Stimulated activated CD8-positive, alpha-beta memory T cell treated with anti-CD3 and anti-CD28 coated beads, Interleukin-7, amount 100 ng/mL, for 1 hour (primary cell): ENCODE results near the gene TBX4.

Experiments used
- DNase-seq, 2 donors: peaks; one replicate each; pipeline ENCODE4 v3.0.0-alpha.2; 2020; ENCODE audit warnings: low read depth in 2 of 2

Gene TBX4

DNA sequence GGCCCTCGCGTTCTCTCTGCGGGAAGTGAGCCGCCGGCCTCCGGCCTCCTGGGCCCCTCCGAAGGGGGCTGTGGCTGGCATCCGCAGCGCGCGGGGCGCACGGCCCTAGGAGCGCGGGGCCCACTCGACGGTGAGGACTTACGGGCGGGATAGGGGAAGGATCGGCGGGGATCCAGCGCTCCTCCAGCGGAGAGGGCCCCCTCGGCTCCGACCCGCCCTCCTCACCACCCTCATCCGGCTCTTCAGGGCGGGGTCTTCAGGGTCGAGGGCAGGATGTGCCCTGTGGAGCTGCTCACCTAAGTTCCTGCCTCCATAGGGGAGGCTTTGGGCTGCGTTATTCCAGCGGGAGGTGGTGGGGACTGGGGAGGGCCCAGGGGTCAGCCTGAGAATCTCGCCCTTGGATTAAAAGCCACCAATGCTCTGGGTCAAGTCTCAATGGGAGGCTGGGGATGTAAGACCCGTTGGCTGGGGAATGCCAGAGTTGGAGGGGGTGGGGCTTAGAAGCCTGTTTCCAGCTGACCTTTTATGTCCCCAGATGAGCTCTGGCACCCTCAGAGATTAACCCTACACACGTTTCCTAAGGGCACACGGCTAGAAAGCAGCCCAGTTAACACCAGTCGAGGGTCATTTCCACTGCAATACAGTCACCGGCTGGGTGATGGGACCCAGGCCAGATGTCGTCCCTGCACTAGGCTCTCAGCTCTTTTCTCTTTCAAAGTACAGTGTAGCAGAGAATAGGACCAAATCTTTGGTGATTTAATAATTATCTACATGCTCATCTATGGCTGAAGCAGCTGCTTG is 39.2 kb upstream of the TBX4 start:
- DNase-seq: no peak

DNA sequence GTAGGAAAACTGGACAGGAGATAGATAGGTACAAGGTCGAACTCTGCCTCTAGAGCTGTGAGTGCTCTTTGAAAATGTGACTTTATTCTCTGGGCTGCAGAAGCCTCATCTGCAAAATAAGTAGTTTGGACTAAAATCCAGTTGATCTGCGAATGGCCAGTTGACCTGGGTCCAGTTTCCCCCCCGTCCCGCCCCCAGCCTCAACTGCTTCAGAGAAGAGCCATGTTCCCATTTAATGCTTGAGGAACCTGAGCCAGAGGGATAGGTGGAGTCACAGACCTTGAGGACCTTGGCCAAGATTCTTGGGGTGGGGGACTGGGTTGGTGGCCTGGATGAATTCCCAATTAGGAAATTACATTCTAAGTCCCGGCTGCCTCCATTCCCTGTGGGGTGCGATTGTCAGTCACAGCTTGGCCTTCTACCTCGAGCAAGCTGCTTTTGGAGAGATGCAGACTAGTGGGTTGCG is 38.5 kb upstream of the TBX4 start:
- no peak for DNase-seq

DNA sequence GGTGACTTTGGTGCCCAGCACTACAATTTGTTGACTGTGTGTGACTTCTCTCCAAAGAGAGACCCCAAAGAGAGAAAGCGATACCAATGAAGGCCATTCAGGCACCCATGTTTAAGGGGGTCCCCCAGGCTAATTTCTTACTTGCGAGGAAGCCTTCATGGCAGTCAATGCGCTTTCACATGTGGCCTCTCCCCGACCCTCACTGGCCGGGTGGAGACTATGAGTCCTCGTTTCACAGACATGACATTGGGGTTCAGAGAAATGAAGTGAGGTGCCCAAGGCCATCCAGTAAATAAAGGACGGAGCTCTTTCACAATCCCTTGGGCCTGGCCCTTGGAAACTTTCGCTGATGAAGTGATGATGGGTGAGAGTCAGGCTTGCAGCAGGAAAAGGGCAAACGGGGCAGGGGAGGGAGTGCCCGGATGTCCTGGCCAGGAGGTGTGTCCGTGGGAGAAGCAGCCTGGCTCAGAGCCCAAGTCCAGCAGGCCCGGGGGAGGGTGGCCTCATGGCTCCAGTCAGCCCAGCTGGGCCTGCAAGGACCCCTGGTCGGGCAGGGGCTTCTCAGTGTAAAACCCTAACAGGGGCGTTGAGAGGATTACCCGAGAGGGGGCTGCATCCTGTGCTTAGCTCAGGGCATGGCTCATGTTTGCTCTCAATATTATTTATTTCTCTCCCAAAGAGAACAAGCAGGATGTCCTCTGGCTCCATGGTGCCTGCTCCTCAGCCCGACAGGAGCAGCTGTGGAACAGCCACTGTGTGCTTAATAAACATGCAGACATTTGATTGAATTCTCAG is 37.9 kb upstream of the TBX4 start:
- DNase-seq: no peak

DNA sequence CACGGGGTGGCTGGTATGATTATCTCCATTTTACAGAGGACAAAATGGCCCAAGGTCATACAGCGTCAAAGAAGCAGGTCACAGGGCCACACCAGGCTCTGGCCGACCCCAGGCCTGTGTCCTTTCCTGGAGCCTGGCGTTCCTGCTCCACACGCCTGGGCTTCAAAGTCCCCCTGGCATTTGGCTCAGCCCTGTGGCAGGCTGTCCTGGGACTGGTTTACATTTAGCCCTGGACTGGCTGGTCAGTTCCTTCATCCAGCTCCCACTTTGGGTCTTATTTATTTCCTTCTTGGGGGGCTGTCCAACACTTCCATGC is 37.3 kb upstream of the TBX4 start:
- no peak for DNase-seq

DNA sequence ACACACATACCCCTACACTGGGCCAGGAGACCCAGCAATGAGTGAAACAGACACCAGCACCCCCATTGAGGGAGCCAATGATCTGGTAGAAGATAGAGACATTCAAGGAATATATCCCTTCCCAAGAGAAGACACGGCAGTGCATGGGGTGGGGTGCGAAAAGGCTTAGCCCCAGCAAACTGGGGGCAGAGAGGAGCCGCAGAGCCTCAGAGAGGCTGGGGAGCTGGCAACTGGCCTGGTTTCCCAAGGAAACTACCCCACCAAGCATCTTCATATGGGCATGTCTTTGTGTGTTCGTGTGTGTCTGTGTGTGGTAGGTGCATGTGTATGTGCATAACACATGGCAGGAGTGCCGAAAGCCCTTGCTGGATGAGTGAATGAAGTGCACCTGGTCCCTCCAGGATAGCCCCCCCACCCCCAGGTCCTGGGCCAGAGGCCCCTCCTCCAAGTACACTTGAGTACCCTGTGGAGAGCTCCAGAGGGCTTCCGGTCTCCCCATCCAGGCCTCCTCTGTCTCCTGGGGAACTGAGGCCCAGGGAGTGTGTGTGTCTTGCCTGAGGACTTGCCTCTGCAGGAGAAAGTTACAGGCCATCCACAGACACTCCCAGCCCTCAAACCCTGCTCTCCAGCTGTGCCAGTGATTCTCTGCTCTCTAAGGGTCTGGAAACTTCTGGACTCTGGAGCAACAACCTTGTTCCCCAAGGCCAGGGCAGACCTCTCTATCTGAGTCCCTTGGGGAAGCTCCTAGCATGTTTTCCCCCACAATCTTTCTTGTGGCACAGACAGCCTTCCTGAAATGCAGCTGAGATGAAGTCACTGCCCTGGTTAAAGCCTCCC is 36.6 kb upstream of the TBX4 start:
- no peak for DNase-seq

DNA sequence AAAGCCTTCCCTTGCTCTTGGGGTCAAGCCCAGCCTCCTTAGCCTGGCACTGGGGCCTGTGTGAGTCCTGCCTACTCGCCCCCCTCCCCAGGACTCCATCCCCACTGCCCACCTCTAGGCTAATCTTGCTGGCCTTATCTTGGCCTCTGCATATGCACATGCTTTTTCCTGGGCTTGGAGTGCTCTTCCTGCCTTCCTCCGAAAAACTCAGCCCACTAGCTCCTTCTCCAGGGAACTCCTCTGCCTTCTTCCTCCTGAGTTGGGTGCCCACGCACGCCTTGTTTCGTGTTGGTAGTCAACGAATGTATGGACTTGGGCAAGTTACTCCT is 36.0 kb upstream of the TBX4 start:
- DNase-seq: no peak

DNA sequence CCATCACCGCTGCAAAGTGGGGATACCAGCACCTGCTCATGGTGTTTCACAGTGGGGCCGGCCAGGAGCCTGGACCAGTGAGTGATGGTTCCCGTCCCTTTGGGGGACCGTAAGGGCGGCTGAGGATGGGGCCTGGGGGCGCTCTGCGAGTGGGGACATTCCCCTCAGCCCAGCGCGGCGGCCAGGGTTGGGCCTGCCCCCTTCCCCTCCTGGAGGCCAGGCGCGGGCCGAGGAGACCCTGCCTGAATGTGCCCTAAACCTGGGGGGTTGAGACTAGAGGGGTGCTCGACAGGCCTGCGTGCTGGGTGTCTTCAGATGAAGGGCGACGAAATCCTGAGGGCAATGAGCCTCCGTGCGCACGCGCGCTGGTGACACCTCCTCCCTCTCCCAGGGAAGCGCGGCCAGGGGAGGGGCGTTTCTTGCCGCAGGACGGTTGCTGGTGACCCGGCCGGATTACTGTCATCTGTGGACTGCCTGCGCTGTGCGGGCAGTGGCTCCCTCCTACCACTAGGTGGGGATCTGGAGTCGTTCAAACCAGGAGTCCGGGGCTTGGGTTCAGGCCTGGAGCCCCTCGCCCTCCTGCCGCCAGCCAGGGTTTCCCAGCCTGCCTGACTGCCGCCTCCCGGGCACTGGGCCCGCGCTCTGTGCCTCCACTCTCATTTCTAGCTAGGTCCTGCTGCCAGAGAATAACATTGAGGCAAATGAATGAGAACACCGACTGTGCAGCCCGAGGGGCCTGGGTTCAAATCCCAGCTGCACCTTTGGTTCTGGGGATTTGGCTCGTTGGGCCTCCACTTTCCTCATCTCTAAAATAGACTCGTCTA is 35.5 kb upstream of the TBX4 start:
- DNase-seq: no peak

DNA sequence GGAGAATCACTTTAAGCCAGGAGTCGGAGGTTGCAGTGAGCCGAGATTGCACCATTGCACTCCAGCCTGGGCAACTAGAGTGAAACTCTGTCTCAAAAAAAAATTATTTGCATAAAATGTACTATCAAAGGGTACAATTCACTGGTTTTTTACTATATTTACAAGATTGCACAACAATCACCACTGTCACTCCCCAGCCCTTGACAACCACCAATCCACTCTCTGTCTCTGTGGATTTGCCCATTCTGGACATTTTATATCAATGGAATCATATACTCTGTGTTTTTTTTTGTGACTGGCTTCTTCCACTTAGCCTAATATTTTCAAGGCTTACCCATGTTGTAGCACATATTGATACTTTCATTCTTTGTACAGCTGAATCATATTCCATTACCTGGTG is 33.8 kb upstream of the TBX4 start:
- DNase-seq: no peak

DNA sequence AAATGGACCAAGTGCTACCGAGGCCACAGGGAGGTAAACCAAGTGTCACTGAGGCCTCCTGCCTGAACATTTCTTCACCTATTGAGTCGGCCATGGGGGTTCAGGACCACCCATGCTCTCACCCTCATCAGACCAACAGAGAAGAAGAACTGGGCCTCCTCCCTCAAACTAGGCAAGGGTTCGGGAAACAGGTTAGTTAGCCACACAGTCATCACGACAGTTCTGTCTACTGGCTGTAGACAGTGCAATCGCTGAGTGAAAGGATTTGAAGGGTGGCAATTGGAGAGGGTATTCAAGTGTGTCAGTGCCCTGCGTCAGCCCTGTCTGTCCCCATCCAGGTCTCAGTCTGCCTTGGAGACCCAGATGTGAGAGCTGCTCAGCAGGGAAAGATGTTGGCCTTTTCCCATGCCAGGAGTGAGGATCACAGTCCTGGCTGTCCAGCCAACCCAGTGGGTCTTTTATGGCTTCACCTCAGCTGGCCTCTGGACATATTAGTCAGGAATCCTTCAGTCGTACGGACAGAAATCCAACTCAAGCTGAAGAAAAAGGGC is 32.7 kb upstream of the TBX4 start:
- DNase-seq: no peak

DNA sequence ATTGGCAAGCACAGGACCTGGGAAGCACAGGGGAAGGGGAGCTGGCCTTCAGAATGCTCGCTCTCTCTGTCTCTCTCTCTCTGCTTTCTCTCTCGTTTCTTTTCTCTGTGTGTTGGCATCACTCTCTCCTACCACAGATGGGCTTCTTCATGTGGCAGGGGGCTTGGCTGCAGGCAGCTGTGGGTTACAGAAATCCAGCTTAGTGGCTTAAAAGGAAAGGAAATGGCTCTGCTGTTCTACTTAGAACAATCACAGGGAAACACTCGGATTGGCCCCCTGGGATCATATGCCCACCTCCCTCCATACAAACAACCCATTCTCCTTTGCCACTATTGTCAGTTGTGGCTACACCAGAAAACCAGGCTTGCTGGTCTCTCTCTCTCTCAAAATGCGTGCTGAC is 32.2 kb upstream of the TBX4 start:
- DNase-seq: no peak

DNA sequence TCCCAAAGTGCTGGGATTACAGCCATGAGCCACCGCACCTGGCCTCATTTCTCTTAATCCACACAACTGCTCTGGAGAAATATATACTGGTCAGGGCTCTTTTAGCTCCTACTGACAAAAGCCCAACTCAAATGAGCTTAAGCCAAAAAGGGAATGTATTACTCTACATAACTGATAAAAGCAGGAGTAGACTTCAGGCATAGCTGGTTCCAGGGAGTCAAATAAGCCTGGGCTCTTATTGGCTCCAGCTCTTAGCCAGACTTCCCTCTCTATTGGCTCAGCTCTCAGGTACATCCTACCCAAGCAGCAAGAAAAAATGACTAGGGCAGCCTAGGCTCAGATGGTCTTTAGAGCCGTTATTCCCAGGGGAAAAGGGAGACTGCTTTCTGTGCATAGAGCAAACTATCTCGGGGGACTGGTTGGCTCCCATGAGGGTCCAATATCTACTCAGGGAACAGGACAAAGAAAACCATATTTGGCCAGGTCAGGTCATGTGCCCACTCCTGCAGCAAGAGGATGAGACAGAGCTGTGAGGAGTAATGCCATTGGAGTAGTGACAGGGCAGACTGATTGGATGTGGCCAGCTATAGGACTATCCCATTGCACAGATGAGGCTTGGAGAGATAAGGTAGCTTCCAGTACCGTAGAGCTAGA is 31.4 kb upstream of the TBX4 start:
- no peak for DNase-seq

DNA sequence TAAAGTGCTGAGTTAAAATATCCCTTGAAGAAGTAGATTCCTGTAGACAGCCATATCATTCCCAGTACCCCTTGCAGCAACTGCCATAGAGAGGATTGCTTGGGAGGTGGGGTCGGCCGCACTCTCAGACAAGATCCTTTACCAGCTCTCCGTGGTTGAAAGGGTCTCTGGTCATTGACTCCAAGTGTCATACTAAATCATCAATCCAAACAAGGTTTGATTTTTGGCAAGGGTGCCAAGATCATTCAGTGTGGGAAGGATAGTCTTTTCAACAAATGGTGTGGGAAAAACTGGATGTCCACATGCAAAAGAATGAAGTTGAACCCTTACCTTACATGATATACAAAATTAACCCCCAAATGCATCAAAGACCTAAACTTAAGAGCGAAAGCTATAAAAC is 30.8 kb upstream of the TBX4 start:
- DNase-seq: no peak

DNA sequence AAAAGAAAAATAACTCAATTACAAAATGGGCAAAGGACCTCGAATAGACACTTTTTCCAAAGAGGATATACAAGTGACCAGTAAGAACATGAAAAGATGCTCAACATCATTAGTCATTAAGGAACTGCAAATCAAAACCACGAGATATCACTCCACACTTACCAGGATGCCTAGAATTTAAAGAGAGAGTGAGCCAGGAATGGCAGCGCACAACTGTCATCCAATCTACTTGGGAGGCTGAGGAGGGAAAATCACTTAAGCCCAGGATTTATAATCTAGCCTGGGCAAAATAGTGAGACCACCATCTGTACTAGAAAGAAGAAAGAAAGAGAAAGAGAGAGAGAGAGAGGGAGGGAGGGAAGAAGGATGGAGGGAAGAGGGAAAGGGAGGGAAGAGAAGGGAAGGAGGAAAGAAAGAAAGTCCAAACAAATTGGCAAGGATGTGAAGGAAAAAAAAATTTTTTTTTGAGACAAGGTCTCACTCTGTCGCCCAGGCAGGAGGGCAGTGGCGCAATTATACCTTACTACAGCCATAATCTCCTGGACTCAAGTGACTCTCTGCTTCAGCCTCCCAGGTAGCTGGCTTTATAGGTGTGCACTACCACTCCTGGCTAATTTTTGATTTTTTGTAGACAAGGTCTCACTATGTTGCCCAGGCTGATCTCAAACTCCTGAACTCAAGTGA is 30.0 kb upstream of the TBX4 start:
- DNase-seq: no peak

DNA sequence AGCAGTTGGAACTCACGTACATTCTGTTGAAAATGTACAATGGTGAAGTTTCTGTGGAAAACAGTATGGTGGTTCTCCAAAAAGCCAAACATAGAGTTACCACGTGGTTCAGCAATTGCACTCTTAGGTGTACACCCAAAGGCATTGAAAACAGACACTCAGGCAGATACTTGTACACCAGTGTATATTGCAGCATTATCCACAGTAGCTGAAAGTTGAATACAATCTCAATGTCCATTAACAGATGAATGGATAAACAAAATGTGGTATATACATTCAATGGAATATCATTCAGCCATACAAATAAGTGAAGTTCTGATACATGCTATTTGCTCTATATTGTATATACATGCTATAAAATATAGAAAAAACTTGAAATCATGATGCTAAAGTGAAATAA is 29.4 kb upstream of the TBX4 start:
- DNase-seq: no peak

DNA sequence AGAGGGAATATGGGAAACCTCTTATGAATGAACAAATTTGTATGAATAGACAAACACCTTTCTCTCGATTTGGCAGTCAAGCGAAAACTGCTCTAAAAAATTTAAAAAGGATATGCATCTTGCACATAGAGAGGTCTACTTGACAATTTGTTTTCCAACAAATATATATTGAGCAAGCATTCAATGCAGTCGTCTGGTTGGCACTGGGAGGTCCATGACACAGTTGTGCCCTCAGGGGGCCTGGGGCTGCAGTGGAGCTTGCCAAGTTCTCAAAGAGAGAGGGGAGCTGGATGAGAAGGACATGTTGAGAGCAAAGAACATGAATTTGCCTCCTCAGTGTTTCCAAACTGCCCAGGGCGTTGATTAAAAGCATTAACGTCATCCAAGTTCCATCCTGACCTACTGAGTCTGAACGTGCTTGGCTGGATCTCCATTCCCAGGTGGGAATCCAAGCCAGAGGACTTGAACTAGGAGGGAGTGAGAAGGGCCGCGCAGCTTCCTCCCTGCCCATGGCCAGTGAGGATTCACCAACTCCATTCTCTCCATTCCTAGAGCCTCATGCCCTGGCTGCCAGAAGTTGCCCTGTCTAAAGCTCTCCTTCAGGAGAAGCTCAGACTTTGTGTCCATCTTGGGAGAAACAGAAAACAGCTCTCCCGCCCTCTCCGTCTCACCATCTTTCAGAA is 28.1 kb upstream of the TBX4 start:
- DNase-seq: no peak

DNA sequence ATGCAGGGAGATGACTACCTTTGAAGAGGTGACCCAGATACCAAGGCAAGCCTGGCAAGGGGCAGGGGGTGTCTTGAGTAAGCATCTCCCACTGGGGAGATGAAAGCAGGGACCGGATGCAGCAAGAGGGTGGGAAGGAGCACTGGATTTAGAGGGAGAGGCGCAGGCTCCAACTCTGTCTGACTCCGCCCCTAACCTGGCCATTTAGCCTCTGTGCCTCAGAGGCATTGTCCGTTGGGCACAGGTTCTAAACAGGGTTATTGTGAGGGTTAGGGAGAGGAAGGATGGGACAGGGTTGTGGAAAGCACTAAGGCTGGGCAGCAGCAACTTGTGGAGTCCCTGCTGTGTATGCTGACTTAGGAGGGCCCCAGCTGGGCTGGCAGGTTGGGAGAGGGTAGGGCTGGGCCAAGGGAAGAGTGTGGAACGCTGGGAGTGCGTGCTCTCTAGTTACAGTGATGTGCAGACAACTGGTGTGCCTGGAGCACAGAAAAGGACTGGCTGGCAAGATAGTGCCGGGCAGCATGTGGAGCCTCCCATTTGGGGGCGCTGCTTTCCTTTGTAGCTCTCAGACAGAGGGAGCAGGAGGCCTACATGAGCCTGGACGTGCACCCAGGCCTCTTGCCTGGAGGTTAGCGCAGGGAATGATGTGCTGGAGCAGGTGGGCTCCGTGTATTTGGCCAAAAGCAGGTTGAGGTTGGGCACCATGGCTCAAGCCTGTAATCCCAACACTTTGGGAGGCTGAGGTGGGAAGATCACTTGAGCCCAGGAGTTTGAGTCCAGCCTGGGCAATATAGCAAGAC is 26.3 kb upstream of the TBX4 start:
- no peak for DNase-seq

DNA sequence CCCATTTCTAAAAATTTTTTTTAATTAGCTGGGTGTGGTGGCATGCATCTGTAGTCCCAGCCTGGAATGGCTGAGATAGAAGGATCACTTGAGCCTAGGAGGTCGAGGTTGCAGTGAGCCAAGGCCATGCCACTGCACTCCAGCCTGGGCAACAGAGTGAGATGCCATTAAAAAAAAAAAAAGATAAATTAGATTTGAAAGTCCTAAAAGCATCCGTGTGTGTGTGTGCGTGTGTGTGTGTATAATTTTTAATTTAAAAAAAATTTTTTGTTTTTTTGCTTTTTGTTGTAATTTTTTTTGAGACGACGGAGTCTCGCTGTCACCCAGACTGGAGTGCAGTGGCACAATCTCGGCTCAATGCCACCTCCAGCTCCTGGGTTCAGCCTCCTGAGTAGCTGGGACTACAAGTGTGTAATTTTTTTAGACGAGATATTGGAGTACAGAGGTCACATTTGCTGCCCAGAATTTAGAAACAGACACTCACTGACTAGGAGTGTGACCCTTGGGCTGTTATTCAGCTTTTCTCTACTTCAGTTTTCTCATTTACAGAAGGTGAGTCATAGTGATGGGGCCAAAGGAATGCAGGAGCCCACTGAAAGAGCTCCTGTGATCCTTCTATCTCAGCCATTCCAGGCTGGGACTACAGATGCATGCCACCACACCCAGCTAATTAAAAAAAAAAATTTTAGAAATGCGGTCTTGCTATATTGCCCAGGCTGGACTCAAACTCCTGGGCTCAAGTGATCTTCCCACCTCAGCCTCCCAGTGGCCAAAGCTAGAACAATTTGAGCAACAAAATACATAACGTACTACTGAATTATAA is 25.5 kb upstream of the TBX4 start:
- no peak for DNase-seq

DNA sequence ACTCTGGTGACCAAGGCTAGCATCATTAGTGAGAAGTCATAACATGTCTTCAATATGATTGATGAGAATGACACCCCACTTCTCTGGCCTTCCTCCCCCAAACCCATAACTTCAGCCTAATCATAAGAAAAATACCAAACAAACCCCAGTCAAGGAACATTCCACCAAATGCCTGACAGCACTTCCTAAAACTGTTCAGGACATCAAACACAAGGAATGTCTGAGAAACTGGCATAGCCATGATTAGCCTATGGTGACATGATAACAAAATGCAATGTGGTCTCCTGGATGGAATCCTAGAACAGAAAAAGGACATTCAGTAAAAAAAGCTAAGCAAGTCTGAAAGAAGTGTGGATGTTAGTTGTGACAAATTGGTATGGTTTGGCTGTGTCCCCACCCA is 24.7 kb upstream of the TBX4 start:
- no peak for DNase-seq
